K562 (cell line): ENCODE results near the gene BMPR2. TPM values are rescaled to one million over a fixed set of nuclear protein-coding genes. Genes with fewer than 3 reads are reported as not detected.
"Not testable (repeated sequence)": the region's sequence is repeated elsewhere in the genome, so short reads cannot be mapped to it uniquely, and the experiment has no call there.

Source experiments
- ATAC-seq: fragments of 200-7000 bp; cut with Tn5 transposase; 3 replicates; pipeline ENCODE4 v1.9.1; 2020; ENCODE audit warnings: moderate library complexity
- BruUV-seq: library from RNA; stranded (reverse); fragments of 400-500 nt; replicated peaks from 2 replicates; lab custom pipeline; 2021; lab: Mats Ljungman, UMichigan
- CTCF ChIA-PET: fragments of 300-600 bp; formaldehyde crosslinking; extraction: SDS; loops from one replicate; lab custom pipeline; 2021; ENCODE audit warnings: low intra/inter-chr PET ratio; lab: Yijun Ruan, JAX
- POLR2A ChIA-PET: fragments of 300-600, 350-650 bp; sonication (Branson Sonifier 250); formaldehyde crosslinking; extraction: SDS; loops from one replicate; lab custom pipeline; 2021; ENCODE audit warnings: antibody characterized with exemption, inconsistent platforms; lab: Yijun Ruan, JAX
- DNase-seq, 4 experiments: peaks; one replicate each; pipeline versions ENCODE4 v3.0.0 to v3.0.0-alpha.2; 2011 to 2018; ENCODE audit warnings: low spot score in 3 of 4, mixed read lengths in 3 of 4; ENCODE audit errors: extremely low read depth in 1 of 4
- FAIRE-seq: peaks from 2 replicates; lab custom pipeline; 2011; peaks lifted over from hg19 to GRCh38; lab: Jason Lieb, UNC
- H2AFZ ChIP-seq: 2 replicates; pipeline ENCODE4 v1.6.0; 2011; ENCODE audit warnings: low read depth, low read length, control low read depth, inconsistent platforms
- H3K27ac ChIP-seq: fragments of 200-600 bp; 3 replicates; pipeline ENCODE4 v1.8.0; 2011; ENCODE audit warnings: low read depth, mild to moderate bottlenecking, control low read depth, inconsistent platforms, low read length, moderate library complexity, mixed read lengths; ENCODE audit errors: extremely low read depth
- H3K27me3 ChIP-seq, 2 experiments: fragments of 300-600 bp in 1 of 2; 2 replicates in 1 of 2; 3 replicates in 1 of 2; pipeline versions ENCODE4 v1.6.0 to v1.8.0; 2011; ENCODE audit warnings: inconsistent platforms in 2 of 2, low read length in 2 of 2, mild to moderate bottlenecking in 1 of 2, mixed read lengths in 1 of 2, moderate library complexity in 1 of 2; ENCODE audit not compliant: control insufficient read depth in 2 of 2, insufficient read depth in 2 of 2
- H3K36me3 ChIP-seq: fragments of 300-600 bp; 3 replicates; pipeline ENCODE4 v1.8.0; 2011; ENCODE audit warnings: mild to moderate bottlenecking, low read length, inconsistent platforms; ENCODE audit not compliant: control insufficient read depth, insufficient read depth
- H3K4me1 ChIP-seq, 2 experiments: fragments of 200-600 bp in 1 of 2; replicated peaks in 1 of 2; 2 replicates in 1 of 2; 3 replicates in 1 of 2; pipeline versions ENCODE4 v1.5.1 to v1.8.0; 2011; ENCODE audit warnings: inconsistent platforms in 2 of 2, low read length in 2 of 2, mild to moderate bottlenecking in 1 of 2, mixed read lengths in 1 of 2, moderate library complexity in 1 of 2; ENCODE audit not compliant: control insufficient read depth in 2 of 2, insufficient read depth in 2 of 2
- H3K4me2 ChIP-seq: 2 replicates; pipeline ENCODE4 v1.6.1; 2011; ENCODE audit warnings: low read length, control low read depth, inconsistent platforms, mixed read lengths; ENCODE audit not compliant: insufficient read depth
- H3K4me3 ChIP-seq: fragments of 200-600 bp; sonication (generic), shearing (Covaris generic); 2 replicates; pipeline ENCODE4 v1.5.1; 2016; ENCODE audit warnings: control low read depth, inconsistent platforms
- H3K79me2 ChIP-seq: fragments of 200-600 bp; 3 replicates; pipeline ENCODE4 v1.8.0; 2011; ENCODE audit warnings: low read length, inconsistent platforms; ENCODE audit not compliant: control insufficient read depth, insufficient read depth
- H3K9ac ChIP-seq, 2 experiments: 2 replicates each; pipeline versions ENCODE4 v1.6.0 to v1.6.1; 2011; ENCODE audit warnings: low read depth in 2 of 2, low read length in 2 of 2, control low read depth in 1 of 2, inconsistent platforms in 1 of 2, mild to moderate bottlenecking in 1 of 2, mixed read lengths in 1 of 2; ENCODE audit not compliant: insufficient read depth in 1 of 2
- H3K9me1 ChIP-seq: one replicate; pipeline ENCODE4 v1.6.0; 2011; ENCODE audit warnings: inconsistent platforms, mild to moderate bottlenecking, low read length, moderate library complexity; ENCODE audit not compliant: control insufficient read depth, insufficient read depth
- H3K9me3 ChIP-seq: replicated peaks from 2 replicates; pipeline ENCODE4 v1.5.1; 2011; ENCODE audit warnings: low read depth, low read length, inconsistent platforms; ENCODE audit not compliant: control insufficient read depth, insufficient read depth
- H4K20me1 ChIP-seq: replicated peaks from 2 replicates; pipeline ENCODE4 v1.6.1; 2011; ENCODE audit warnings: low read length, inconsistent platforms, mixed read lengths; ENCODE audit not compliant: control insufficient read depth, insufficient read depth
- CHD1 ChIP-seq: fragments of 200-600 bp; sonication (generic); IDR thresholded peaks from one replicate; pipeline ENCODE4 v1.6.1; 2012; ENCODE audit warnings: mild to moderate bottlenecking, moderate library complexity, low read length, inconsistent platforms
- GATAD2B ChIP-seq: fragments of 450-650 bp; IDR thresholded peaks from 2 replicates; pipeline ENCODE4 v1.6.1; 2017; ENCODE audit warnings: mild to moderate bottlenecking, borderline replicate concordance
- HDAC3 ChIP-seq: fragments of 450-650 bp; IDR thresholded peaks from 2 replicates; pipeline ENCODE4 v1.6.1; 2018; ENCODE audit warnings: borderline replicate concordance, mild to moderate bottlenecking, moderate library complexity; ENCODE audit not compliant: partially characterized antibody
- LARP7 ChIP-seq: fragments of 450-650 bp; IDR thresholded peaks from 2 replicates; pipeline ENCODE4 v1.6.1; 2016
- MECOM ChIP-seq: fragments of 250-450 bp; sonication (Bioruptor Pico); IDR thresholded peaks from 2 replicates; pipeline ENCODE4 v1.8.0; 2022; ENCODE audit warnings: inconsistent platforms
- TAF1 ChIP-seq: IDR thresholded peaks from 2 replicates; pipeline ENCODE4 v1.6.1; 2011; ENCODE audit warnings: mild to moderate bottlenecking, low read length, moderate library complexity; ENCODE audit not compliant: insufficient read depth, control insufficient read depth, severe bottlenecking; ENCODE audit errors: extremely low read depth
- ZNF696 ChIP-seq: fragments of 250-450 bp; sonication (Bioruptor Pico); conservative IDR thresholded peaks from 2 replicates; pipeline ENCODE4 v1.4.0; 2020; ENCODE audit warnings: mild to moderate bottlenecking, moderate library complexity
- WGBS: fragments of 100-300 bp; shearing (Covaris generic); methylation state at CpG from one replicate; pipeline ENCODE4 v1.1.6; 2016; ENCODE audit warnings: low coverage, mixed read lengths; ENCODE audit not compliant: insufficient coverage; ENCODE audit errors: missing lambda C conversion rate; 5-methylcytosine and 5-hydroxymethylcytosine counted together
- in situ Hi-C: fragments of 300-500 bp; cut with MboI; formaldehyde crosslinking; loops from 4 replicates; pipeline ENCODE4 v1.15.0; 2018; ENCODE audit warnings: inconsistent platforms, mixed read lengths
- intact Hi-C: fragments of 100-400 bp; cut with micrococcal nuclease; formaldehyde crosslinking; loops from 2 replicates; pipeline ENCODE4 v1.14.2; 2022
- polyA plus RNA-seq, 8 experiments: library from polyadenylated mRNA; depleted of rRNA in 4 of 8; stranded (reverse) in 5 of 8; unstranded in 3 of 8; fragments of >200 nt; fragmentation: Nextera tagmentation in 2 of 8; fragmentation: Illumina TruSeq in 1 of 8; extraction: Ambion mirVana in 2 of 8; extraction: Trizol in 1 of 8; gene quantifications; 2 replicates each; pipeline versions ENCODE4 v1.2.1 to v1.2.3, GENCODE V29; 2011 to 2014; ENCODE audit warnings: inconsistent platforms in 1 of 8, missing spikeins in 1 of 8
- total RNA-seq, 7 experiments: library from RNA; depleted of rRNA in 6 of 7; stranded (reverse); fragments of >200 nt in 6 of 7; fragmentation: Illumina TruSeq in 2 of 7; extraction: Trizol in 2 of 7; gene quantifications; 2 replicates each; pipeline versions ENCODE4 v1.2.1 to v1.2.3, GENCODE V29; 2011 to 2021; ENCODE audit warnings: low replicate concordance in 1 of 7
- TF ChIP-seq, protein P1 (sequence below): fragments of 450-650 bp; formaldehyde crosslinking; IDR thresholded peaks from 2 replicates; pipeline ENCODE4 v1.4.0; 2020; ENCODE audit warnings: mild to moderate bottlenecking, moderate library complexity

Gene BMPR2
- total and polyA plus RNA-seq, 9 of the 15 experiments (the other 6 are each of a cell fraction or from before 2014, with no cell fraction given) = 0.73 to 5.0 (median 3.3) TPM

DNA sequence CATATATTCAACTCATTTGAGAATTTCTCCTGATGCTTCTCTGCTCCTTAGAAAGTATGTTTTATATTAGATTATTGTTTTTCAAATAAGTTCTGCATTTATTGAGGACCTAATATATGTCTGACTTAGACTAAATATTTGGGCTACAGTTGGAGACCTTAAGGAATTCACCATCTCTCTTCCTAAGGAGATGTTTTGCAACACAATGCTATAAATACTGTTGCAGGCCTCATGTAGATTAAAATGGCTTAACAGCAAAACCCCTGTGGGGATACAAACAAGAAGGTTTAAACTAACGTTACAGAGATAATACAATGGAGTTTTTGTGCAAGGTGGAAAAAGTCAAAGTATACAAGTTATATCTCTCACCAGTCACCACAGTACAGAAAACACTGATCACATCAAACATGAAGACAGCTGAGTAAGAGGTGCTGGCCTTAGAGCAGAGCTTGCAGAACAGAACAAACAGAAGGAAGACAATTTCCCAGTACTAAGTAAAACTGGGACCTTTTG, 20.1 kb upstream of the BMPR2 start (continued):
- TF ChIP-seq ZNF696 (CRISPR knock-in tag) (no peak), MECOM (CRISPR knock-in tag) (no peak), GATAD2B (no peak), CHD1 (no peak)

DNA sequence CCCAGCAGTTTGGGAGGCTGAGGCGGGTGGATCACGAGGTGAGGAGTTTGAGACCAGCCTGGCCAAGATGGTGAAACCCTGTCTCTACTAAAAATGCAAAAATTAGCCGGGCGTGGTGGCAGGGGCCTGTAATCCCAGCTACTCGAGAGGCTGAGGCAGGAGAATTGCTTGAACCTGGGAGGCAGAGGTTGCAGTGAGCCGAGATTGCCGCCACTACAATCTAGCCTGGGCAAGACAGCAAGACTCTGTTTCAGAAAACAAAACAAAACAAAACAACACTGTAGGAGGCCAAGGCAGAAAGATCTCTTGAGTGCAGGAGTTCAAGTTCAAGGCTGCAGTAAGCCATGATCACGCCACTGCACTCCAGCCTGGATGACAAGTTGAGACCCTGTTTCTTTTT, 17.2 kb upstream of the BMPR2 start:
- H3K27me3 ChIP-seq, H4K20me1 ChIP-seq, H3K9me3 ChIP-seq, H2AFZ ChIP-seq, H3K4me1 ChIP-seq, intact Hi-C loops, CTCF ChIA-PET, H3K4me3 ChIP-seq, ATAC-seq, DNase-seq, H3K9me1 ChIP-seq, H3K36me3 ChIP-seq, POLR2A ChIA-PET, H3K79me2 ChIP-seq, H3K27ac ChIP-seq, FAIRE-seq, H3K4me2 ChIP-seq, H3K9ac ChIP-seq, in situ Hi-C loops, BruUV-seq: not testable (repeated sequence)
- 75% methylated on average over 6 of the region's 8 CpGs for WGBS

DNA sequence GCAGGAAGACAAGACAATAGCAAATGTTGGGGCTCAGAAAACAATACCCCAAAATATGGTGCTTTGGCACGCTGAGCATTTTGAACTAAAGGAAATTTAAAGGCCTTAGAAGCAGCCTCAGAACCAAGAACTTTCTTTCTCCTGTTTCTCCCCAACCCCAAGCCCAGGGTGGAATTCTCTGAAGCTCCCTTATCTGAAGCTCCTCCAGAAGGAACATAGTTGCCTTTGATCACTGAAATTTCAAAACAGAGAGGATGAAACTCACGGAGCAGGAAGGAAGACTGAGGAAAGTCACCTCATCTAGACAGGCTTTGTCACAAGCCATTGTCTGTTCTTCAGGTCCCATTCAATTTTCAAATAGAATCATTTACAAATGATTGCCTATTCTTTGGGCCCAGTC, 15.5 kb upstream of the BMPR2 start:
- H3K4me1 ChIP-seq = no peaks in the 10 kb centered on the region; a peak in 1 of 5 replicates
- 25% methylated on average over 2 of the region's 2 CpGs for WGBS
- no peak overlapping the region for H3K9ac ChIP-seq
- in situ Hi-C loops = no loop called here
- no peak overlapping the region for H2AFZ ChIP-seq
- H3K36me3 ChIP-seq = no peaks in the 10 kb centered on the region
- no peak overlapping the region for H3K4me3 ChIP-seq
- ChIA-PET CTCF (no interaction called here), POLR2A (no interaction called here)
- TF ChIP-seq LARP7 (no peak), HDAC3 (no peak), TAF1 (no peak)
- TF ChIP-seq, protein P1, sequence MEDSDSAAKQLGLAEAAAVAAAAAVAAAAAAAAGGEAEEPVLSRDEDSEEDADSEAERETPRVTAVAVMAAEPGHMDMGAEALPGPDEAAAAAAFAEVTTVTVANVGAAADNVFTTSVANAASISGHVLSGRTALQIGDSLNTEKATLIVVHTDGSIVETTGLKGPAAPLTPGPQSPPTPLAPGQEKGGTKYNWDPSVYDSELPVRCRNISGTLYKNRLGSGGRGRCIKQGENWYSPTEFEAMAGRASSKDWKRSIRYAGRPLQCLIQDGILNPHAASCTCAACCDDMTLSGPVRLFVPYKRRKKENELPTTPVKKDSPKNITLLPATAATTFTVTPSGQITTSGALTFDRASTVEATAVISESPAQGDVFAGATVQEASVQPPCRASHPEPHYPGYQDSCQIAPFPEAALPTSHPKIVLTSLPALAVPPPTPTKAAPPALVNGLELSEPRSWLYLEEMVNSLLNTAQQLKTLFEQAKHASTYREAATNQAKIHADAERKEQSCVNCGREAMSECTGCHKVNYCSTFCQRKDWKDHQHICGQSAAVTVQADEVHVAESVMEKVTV (CRISPR knock-in tag) = no peak
- H3K4me2 ChIP-seq = no peak overlapping the region
- DNase-seq (no peak), FAIRE-seq (no peak), ATAC-seq (no peak)
- H3K9me1 ChIP-seq = no peaks in the 10 kb centered on the region
- H3K9me3 ChIP-seq = no peaks in the 10 kb centered on the region
- no peaks in the 10 kb centered on the region for H3K27me3 ChIP-seq
- intact Hi-C loops = no loop called here
- H3K79me2 ChIP-seq = no peaks in the 10 kb centered on the region
- H3K27ac ChIP-seq = no peak overlapping the region
- no peaks in the 10 kb centered on the region for H4K20me1 ChIP-seq
- no TSS peak for BruUV-seq
